Stimulated activated CD4-positive, alpha-beta T cell treated with anti-CD3 and anti-CD28 coated beads, Interleukin-15, amount 100 ng/mL, for 1 hour (primary cell): ENCODE results near the gene CREBBP.

Experiments used
- DNase-seq, 2 donors: peaks; one replicate each; pipeline ENCODE4 v3.0.0-alpha.2; 2020; ENCODE audit warnings: low read depth in 1 of 2, low spot score in 1 of 2

Gene CREBBP

GRCh38 chr16:3856367-3857141 is 24.0 kb downstream of the CREBBP start:
- DNase-seq, result no peak

DNA sequence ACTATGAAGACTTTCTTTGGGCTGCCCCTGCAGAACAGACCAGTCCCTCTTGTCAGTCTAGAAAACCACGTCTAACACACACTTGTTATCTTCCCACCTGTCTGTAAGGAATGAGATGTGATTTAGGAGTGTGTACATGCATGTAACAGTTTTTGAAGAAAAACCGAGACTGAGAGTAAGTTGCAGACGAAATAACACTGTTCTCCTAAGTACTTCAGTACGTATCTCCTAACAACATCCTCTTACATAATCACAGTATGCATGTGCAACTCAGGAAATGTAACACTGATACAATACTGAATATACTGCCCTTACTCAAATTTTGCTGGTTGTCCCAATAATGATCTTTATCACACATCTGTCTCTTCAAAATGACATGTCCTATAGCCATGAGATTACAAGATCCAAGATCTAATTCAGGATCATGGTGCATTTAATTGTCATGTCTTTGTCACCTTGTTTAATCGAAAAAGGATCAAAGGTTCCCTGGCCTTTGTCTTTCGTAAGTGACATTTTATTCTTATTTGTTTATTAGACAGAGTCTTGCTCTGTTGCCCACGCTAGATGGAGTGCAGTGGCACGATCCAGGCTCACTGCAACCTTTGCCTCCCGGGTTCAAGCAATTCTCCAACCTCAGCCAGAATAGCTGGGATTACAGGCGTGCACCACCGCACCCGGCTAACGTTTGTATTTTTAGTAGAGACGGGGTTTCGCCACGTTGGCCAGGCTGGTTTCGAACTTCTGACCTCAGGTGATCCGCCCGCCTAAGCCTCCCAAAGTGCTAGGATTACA is 25.6 kb downstream of the CREBBP start:
- no peak for DNase-seq

DNA sequence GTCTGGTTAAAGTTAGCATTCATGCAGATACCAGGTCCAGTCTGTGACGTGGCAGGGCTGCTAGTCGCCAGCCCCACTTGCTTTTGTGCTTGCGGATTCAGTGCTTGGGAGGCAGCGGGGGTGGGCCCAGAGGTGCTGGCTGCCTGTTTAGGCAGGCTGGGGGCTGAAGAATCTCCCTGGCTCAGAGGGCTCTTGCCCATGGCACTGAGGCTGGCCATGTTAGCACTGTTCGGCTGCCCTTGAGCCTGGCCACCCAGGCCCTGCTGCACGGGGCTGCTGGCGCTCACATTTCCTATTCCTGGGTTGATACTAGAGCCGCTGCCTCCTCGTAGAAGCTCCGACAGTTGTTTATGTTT is 30.0 kb downstream of the CREBBP start:
- no peak for DNase-seq

DNA sequence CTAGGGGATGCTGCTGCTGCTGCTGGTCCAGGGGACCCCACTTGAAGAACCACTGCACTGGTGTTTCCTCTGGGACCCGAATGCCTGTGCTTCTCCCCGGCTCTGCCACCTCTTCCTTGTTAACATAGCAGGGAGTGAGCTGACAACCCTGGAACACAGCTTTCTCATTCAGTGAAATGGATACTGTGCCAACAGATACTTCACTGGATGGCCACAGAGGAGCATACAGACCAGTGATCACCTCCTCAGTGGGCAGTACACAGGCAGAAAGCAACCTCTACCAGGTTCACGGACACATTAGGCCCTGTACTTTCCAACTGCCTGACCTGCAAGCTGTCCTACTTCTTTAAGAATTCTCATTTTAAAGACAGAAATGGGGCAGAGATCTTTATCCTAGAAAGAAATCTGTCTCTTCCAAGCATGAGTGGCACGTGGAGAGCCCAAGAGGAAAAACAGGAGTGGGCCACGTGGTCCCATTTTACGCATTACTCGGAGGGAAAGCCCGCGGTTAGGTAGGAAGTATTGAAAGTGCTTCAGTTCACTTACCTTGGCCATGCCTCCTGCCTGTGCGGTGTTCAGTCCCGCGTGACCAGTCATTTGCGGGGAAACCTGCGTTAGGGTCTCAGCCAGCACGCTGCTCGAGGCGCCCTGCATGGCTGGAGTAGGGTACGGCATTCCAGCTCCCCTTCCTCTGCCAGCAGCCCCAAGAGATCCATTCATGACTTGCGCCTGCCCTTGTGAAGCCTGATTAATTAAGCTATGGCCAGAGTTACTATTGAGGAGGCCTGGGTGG is 30.6 kb downstream of the CREBBP start:
- no peak for DNase-seq

DNA sequence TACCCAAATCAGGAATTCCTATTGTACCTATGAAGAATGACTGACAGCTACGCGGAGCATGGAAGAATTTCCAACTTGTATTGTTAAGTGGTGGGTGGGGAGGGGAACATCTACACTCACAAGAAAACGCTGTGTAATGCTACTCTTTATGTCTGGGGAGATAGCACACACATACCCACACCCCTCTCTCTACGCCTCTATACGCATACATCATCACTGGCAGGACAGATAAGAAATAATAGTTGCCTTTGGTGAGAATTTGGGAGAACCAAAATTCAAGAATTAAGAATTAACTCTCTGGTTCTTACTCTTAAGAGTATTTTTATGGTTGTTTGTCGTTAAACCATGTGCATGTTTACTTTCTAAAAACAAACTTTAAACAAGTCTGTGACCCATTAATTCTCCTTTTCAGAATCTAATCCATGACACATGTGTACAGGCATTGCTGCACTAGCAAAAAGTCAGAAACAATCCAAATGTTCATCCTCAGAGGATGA is 33.9 kb downstream of the CREBBP start:
- DNase-seq, result no peak

GRCh38 chr16:3846087-3846486 is 34.4 kb downstream of the CREBBP start:
- DNase-seq, result no peak

DNA sequence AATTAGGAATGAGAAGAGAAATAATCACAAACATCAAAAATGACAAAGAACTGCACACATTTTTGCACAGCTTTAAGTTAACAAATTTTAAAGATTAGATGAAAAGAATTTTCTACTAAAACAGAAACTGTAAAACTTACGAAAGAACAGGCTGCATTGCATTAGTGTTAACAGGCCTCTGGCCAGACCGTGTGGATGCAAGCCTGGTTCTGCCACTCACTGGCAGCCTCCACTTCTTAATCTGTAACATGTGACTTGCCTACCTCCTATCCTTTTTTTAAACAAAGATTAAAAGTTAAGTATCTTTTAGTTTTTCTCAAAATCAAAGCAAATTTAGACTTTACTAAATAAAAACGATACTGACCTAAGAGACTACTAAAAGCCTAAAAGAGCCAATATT is 37.5 kb downstream of the CREBBP start:
- DNase-seq, result no peak

DNA sequence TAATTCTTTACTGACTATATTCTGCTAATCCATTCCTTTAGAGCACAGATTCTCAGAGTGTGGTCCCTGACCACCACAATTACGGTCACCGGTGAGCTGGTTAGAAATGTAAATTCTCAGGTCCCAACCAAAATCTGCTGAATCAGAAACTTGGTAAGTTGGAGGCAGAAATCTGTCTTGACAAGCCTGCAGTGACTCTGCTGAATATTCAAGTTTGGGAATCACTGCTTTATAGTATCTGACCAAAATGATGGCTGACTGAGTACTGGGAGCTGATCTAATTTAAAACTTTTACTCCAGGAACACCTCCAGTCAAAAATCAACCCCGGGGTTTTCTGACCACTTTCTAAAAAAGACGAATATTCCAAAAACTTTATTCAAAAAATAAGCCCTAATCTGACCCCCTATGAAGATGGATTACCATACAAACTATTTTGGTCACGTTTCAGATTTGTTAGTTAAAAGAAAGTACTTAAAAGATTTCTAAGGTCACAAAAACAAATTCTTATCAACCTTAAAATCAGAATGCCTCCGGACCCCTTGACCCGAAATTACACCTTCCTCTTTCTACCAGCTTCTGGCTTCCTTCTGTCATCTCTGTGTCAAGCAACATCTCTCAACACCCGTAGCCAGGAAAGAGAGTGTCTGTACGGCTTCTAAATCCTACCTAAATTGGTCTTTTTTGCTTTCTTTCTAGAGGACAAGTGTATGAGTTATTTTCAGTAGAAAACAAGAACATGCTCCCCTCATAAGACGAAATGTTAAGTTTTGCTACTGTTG is 38.6 kb downstream of the CREBBP start:
- DNase-seq, result no peak

GRCh38 chr16:3839402-3840184 is 40.9 kb downstream of the CREBBP start:
- DNase-seq, result no peak

GRCh38 chr16:3838600-3839401 is 41.7 kb downstream of the CREBBP start:
- DNase-seq, result no peak

DNA sequence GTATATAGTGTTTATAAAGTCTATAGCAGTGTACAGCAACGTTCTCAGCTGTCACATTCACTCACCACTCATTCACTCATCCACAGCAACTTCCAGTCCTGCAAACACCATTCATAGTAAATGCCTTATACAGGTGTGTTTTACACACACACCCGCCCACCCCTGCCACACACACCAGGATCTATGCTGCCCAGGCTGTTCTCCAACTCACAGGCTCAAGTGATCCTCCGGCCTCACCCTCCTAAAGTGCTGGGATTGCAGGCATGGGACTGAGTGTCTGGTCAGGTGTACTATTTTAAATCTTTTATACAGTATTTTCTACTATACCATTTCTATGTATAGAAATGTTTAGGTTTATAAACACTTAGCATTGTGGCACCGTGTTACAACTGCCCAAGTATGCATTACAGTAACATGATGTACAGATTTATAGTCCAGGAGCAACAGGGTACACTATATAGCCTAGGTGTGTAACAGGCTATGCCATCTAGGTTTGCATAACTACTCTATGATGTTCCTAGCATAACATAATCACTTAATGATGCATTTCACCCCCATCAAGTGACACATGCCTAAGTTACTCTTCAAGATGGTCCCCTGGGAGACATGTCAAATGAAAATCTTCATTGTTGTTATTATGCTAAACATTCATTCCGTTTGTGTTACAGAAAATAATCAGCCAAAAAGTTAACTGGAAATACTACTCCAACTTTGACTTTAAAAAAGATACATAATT is 42.5 kb downstream of the CREBBP start:
- no peak for DNase-seq

DNA sequence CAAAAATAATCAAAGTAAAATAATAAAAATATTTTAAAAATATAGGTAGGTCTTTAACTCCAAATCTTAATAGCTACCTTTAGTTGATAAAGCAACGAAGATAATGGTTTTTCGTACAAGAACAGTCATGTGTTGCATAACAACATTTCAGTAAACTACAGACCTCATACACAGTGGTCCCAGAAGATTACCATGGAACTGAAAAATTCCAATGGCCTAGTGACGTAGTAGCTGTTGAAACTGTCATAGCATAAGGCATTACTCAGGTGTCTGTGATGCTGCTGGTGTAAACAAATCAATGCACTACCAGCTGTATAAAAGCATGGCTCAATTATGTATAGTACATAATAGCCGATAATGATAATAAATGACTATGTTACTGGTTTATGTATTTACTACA is 43.9 kb downstream of the CREBBP start:
- no peak for DNase-seq

- no peak for DNase-seq
Measured at GRCh38 chr16:3835089-3835602, 45.4 kb downstream of the CREBBP start.

- no peak for DNase-seq
Measured at GRCh38 chr16:3832668-3833067, 47.8 kb downstream of the CREBBP start.

DNA sequence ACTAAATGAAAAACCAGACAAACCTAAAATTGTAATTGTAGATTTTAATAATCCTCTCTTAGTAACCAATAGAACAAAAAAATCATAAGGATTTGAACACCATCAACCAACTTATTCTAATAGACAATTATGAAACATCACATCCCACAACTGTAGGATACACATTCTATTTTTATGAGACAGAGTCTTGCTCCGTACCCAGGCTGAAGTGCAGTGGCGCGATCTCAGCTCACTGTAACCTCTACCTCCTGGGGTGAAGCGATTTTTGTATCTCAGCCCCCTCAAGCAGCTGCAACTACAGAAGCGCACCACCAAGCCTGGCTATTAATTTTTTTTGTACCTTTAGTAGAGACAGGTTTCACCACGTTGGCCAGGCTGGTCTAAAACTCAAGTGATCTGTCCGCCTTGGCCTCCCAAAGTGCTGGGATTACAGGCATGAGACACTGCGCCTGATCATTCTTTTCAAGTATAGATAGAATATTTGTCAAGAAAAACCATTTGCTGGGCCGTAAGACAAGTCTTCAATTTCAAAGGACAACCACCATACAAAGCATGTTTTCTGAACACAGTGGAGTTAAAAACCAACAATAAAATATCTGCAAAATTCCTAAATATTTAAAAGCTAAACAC is 49.8 kb downstream of the CREBBP start:
- DNase-seq, result no peak

DNA sequence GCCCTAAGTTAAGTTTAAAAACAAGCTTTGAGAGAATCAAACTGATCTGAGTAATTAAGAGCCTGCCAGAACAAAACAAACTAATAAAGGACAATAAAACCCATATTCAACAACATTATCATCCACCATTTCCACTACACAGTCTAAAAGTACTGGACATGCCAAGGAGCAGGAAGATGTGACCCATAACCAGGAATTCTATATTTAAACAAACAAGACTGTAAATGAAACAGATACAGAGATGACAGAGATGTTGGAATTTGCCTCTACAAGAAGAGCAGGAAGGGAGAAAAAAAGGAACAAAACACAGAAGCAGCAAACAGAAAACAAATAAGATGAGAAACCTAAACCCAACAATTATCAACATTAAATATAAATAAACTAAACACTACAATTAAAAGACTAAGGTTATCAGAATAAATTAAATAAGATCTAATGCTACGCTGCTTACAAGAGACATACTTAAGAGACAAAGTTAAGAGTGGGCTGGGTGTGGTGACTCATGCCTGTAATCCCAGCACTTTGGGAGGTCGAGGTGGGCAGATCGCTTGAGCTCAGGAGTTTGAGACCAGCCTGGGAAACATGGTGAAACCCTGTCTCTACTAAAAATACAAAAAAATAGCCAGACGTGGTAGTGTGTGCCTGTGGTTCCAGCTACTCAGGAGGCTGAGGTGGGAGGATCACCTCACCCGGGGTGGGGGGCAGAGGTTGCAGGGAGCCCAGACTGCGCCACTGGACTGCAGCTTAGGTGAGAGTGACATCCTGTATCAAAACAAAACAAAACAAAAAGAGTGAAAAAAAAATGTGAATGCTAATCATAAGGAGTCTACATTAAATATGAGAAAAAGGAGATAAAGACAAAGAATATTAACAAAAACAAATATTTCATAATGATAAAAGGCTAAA is 50.6 kb downstream of the CREBBP start:
- DNase-seq, result no peak

GRCh38 chr16:3825940-3826339 is 54.6 kb downstream of the CREBBP start:
- no peak for DNase-seq
